Liver (tissue), 9 donors: ENCODE measurements around the gene DYRK3. TPM values are rescaled to one million over a fixed set of nuclear protein-coding genes. Genes with fewer than 3 reads are reported as not detected.

Source experiments
- DNase-seq: peaks from one replicate; pipeline ENCODE4 v3.0.0-alpha.2; 2017; ENCODE audit warnings: low spot score
- H3K27ac ChIP-seq, 2 donors: one replicate each; pipeline ENCODE4 v1.7.0; 2013; ENCODE audit warnings: inconsistent platforms in 2 of 2, low read length in 2 of 2, control low read depth in 1 of 2, low read depth in 1 of 2, mild to moderate bottlenecking in 1 of 2
- H3K27me3 ChIP-seq, 4 donors: one replicate each; pipeline versions ENCODE4 v1.6.1 to v1.7.0; 2013; ENCODE audit warnings: low read length in 3 of 4, inconsistent platforms in 1 of 4, mild to moderate bottlenecking in 1 of 4, moderate library complexity in 1 of 4; ENCODE audit not compliant: control insufficient read depth in 4 of 4, insufficient read depth in 4 of 4
- H3K36me3 ChIP-seq, 4 donors: one replicate each; pipeline versions ENCODE4 v1.6.1 to v1.7.0; 2013; ENCODE audit warnings: low read length in 3 of 4, mild to moderate bottlenecking in 3 of 4, low read depth in 1 of 4, moderate library complexity in 1 of 4; ENCODE audit not compliant: control insufficient read depth in 4 of 4, insufficient read depth in 3 of 4
- H3K4me1 ChIP-seq, 4 donors: one replicate each; pipeline versions ENCODE4 v1.6.1 to v1.7.0; 2013; ENCODE audit warnings: low read length in 3 of 4, mild to moderate bottlenecking in 3 of 4, moderate library complexity in 1 of 4; ENCODE audit not compliant: control insufficient read depth in 4 of 4, insufficient read depth in 4 of 4
- H3K4me3 ChIP-seq, 3 donors: one replicate each; pipeline versions ENCODE4 v1.6.1 to v1.7.0; 2013; ENCODE audit warnings: low read length in 3 of 3, control low read depth in 1 of 3, low read depth in 1 of 3, mild to moderate bottlenecking in 1 of 3
- H3K9ac ChIP-seq, 2 donors: one replicate each; pipeline ENCODE4 v1.7.0; 2013; ENCODE audit warnings: low read length in 2 of 2, mild to moderate bottlenecking in 2 of 2, moderate library complexity in 2 of 2, control low read depth in 1 of 2, low read depth in 1 of 2
- H3K9me3 ChIP-seq, 4 donors: one replicate each; pipeline versions ENCODE4 v1.6.1 to v1.7.0; 2013; ENCODE audit warnings: low read length in 3 of 4; ENCODE audit not compliant: control insufficient read depth in 4 of 4
- EGR1 ChIP-seq, 2 donors: IDR thresholded peaks; 2 replicates each; pipeline ENCODE4 v1.6.1; 2016 to 2018; ENCODE audit warnings: antibody characterized with exemption in 2 of 2, low read depth in 2 of 2
- FOXA2 ChIP-seq: IDR thresholded peaks from 2 replicates; pipeline ENCODE4 v1.6.1; 2016; ENCODE audit warnings: antibody characterized with exemption
- GABPA ChIP-seq, 2 donors: IDR thresholded peaks in 1 of 2; conservative IDR thresholded peaks in 1 of 2; 2 replicates each; pipeline ENCODE4 v1.6.1; 2016; ENCODE audit warnings: antibody characterized with exemption in 2 of 2, mild to moderate bottlenecking in 1 of 2, moderate library complexity in 1 of 2
- HNF4A ChIP-seq, 2 donors: conservative IDR thresholded peaks; 2 replicates each; pipeline ENCODE4 v1.6.1; 2016; ENCODE audit warnings: antibody characterized with exemption in 2 of 2, mild to moderate bottlenecking in 2 of 2
- HNF4G ChIP-seq: IDR thresholded peaks from 2 replicates; pipeline ENCODE4 v1.6.1; 2016; ENCODE audit warnings: antibody characterized with exemption
- JUND ChIP-seq, 2 donors: IDR thresholded peaks; 2 replicates each; pipeline ENCODE4 v1.6.1; 2016; ENCODE audit warnings: antibody characterized with exemption in 2 of 2
- NR2F2 ChIP-seq: IDR thresholded peaks from 2 replicates; pipeline ENCODE4 v1.6.1; 2016; ENCODE audit warnings: antibody characterized with exemption
- RAD21 ChIP-seq, 2 donors: IDR thresholded peaks; 2 replicates each; pipeline ENCODE4 v1.6.1; 2016; ENCODE audit warnings: antibody characterized with exemption in 2 of 2, mild to moderate bottlenecking in 2 of 2
- RXRA ChIP-seq, 2 donors: IDR thresholded peaks; 2 replicates each; pipeline ENCODE4 v1.6.1; 2017 to 2018; ENCODE audit warnings: antibody characterized with exemption in 2 of 2, mild to moderate bottlenecking in 1 of 2
- SP1 ChIP-seq: IDR thresholded peaks from 2 replicates; pipeline ENCODE4 v1.6.1; 2018; ENCODE audit warnings: antibody characterized with exemption, mild to moderate bottlenecking
- TAF1 ChIP-seq: conservative IDR thresholded peaks from 2 replicates; pipeline ENCODE4 v1.6.1; 2016; ENCODE audit warnings: antibody characterized with exemption, mild to moderate bottlenecking
- YY1 ChIP-seq: IDR thresholded peaks from 2 replicates; pipeline ENCODE4 v1.6.1; 2016; ENCODE audit warnings: antibody characterized with exemption, mild to moderate bottlenecking
- WGBS: extraction: QIAGEN DNeasy Blood & Tissue Kit; methylation state at CpG from one replicate; pipeline ENCODE4 v1.1.7; 2013; 5-methylcytosine and 5-hydroxymethylcytosine counted together
- polyA plus RNA-seq, 2 donors: library from polyadenylated mRNA; stranded (reverse) in 1 of 2; unstranded in 1 of 2; fragments of 200-250 nt in 1 of 2; fragments of >200 nt in 1 of 2; fragmentation: Nextera tagmentation in 1 of 2; extraction: Ambion mirVana in 1 of 2; gene quantifications; one replicate each; pipeline versions ENCODE4 v1.2.1 to v1.2.3, GENCODE V29; 2013 to 2015
- total RNA-seq, 2 donors: library from RNA; depleted of rRNA; stranded (reverse); fragments of >200 nt; gene quantifications; one replicate each; pipeline ENCODE4 v1.2.3, GENCODE V29; 2014
- TF ChIP-seq, protein P1 (sequence below): IDR thresholded peaks from 2 replicates; pipeline ENCODE4 v1.6.1; 2016; ENCODE audit warnings: antibody characterized with exemption
- TF ChIP-seq, protein P2 (sequence below): IDR thresholded peaks from 2 replicates; pipeline ENCODE4 v1.6.1; 2016; ENCODE audit warnings: antibody characterized with exemption, mild to moderate bottlenecking
- TF ChIP-seq, protein P3 (sequence below): IDR thresholded peaks from 2 replicates; pipeline ENCODE4 v1.6.1; 2016; ENCODE audit warnings: antibody characterized with exemption
- TF ChIP-seq, protein P4 (sequence below): IDR thresholded peaks from 2 replicates; pipeline ENCODE4 v1.6.1; 2016; ENCODE audit warnings: antibody characterized with exemption
- donor health status: healthy.
- donor health status: healthy.
- donor health status: healthy.
- donor health status: healthy.
- donor health status: healthy.

Gene DYRK3
- total and polyA plus RNA-seq, 4 donors = 1.5 to 41.8 (median 5.0) TPM

DNA sequence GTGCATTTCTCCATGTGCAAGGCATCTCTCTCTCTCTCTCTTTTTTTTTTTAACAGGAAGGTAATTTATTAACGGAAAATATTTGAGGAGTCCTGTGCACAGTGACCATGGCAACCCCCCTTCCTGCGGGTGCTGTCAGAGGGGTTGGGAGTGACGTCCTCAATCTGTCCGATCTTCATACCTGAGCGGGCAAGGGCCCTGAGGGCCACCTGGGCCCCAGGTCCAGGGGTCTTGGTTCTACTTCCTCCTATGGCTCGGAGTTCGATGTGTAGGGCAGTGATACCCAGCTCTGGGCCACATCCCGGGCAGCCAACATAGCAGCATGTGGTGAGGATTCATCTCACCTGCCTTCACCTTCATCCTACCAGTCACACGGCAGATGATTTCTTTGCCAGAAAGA lies 60.4 kb downstream of the DYRK3 start:
- H3K27ac ChIP-seq = no peak overlapping the region
- no peak overlapping the region for H3K9ac ChIP-seq
- TF ChIP-seq NR2F2 (no peak), HNF4A (conservative IDR thresholded peaks at IDR 0.05) (no peak), RAD21 (IDR thresholded peaks at IDR 0.05) (no peak), YY1 (no peak), EGR1 (IDR thresholded peaks at IDR 0.05; ENCODE audit: low read depth in 2 of 2) (no peak), HNF4G (no peak), RXRA (IDR thresholded peaks at IDR 0.05) (no peak), TAF1 (no peak), JUND (IDR thresholded peaks at IDR 0.05) (no peak), GABPA (IDR thresholded peaks at IDR 0.05 in 1 of 2, conservative IDR thresholded peaks at IDR 0.05 in 1 of 2) (no peak), FOXA2 (no peak), SP1 (no peak)
- TF ChIP-seq, protein P1, sequence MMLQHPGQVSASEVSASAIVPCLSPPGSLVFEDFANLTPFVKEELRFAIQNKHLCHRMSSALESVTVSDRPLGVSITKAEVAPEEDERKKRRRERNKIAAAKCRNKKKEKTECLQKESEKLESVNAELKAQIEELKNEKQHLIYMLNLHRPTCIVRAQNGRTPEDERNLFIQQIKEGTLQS = no peak
- TF ChIP-seq, protein P2, sequence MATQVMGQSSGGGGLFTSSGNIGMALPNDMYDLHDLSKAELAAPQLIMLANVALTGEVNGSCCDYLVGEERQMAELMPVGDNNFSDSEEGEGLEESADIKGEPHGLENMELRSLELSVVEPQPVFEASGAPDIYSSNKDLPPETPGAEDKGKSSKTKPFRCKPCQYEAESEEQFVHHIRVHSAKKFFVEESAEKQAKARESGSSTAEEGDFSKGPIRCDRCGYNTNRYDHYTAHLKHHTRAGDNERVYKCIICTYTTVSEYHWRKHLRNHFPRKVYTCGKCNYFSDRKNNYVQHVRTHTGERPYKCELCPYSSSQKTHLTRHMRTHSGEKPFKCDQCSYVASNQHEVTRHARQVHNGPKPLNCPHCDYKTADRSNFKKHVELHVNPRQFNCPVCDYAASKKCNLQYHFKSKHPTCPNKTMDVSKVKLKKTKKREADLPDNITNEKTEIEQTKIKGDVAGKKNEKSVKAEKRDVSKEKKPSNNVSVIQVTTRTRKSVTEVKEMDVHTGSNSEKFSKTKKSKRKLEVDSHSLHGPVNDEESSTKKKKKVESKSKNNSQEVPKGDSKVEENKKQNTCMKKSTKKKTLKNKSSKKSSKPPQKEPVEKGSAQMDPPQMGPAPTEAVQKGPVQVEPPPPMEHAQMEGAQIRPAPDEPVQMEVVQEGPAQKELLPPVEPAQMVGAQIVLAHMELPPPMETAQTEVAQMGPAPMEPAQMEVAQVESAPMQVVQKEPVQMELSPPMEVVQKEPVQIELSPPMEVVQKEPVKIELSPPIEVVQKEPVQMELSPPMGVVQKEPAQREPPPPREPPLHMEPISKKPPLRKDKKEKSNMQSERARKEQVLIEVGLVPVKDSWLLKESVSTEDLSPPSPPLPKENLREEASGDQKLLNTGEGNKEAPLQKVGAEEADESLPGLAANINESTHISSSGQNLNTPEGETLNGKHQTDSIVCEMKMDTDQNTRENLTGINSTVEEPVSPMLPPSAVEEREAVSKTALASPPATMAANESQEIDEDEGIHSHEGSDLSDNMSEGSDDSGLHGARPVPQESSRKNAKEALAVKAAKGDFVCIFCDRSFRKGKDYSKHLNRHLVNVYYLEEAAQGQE = no peak
- TF ChIP-seq, protein P3, sequence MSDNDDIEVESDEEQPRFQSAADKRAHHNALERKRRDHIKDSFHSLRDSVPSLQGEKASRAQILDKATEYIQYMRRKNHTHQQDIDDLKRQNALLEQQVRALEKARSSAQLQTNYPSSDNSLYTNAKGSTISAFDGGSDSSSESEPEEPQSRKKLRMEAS = no peak
- TF ChIP-seq, protein P4, sequence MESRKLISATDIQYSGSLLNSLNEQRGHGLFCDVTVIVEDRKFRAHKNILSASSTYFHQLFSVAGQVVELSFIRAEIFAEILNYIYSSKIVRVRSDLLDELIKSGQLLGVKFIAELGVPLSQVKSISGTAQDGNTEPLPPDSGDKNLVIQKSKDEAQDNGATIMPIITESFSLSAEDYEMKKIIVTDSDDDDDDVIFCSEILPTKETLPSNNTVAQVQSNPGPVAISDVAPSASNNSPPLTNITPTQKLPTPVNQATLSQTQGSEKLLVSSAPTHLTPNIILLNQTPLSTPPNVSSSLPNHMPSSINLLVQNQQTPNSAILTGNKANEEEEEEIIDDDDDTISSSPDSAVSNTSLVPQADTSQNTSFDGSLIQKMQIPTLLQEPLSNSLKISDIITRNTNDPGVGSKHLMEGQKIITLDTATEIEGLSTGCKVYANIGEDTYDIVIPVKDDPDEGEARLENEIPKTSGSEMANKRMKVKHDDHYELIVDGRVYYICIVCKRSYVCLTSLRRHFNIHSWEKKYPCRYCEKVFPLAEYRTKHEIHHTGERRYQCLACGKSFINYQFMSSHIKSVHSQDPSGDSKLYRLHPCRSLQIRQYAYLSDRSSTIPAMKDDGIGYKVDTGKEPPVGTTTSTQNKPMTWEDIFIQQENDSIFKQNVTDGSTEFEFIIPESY = no peak
- H3K4me1 ChIP-seq = peaks cover 45 to 78% (median 58%) of the 10 kb centered on the region in 4 donors
- H3K4me3 ChIP-seq = no peak overlapping the region
- WGBS = 92% methylated on average over 9 of the region's 9 CpGs
- no peaks in the 10 kb centered on the region for H3K27me3 ChIP-seq
- no peak for DNase-seq
- H3K9me3 ChIP-seq = no peaks in the 10 kb centered on the region
- peaks cover 0 to 3% (median 0%) of the 10 kb centered on the region in 4 donors for H3K36me3 ChIP-seq

DNA sequence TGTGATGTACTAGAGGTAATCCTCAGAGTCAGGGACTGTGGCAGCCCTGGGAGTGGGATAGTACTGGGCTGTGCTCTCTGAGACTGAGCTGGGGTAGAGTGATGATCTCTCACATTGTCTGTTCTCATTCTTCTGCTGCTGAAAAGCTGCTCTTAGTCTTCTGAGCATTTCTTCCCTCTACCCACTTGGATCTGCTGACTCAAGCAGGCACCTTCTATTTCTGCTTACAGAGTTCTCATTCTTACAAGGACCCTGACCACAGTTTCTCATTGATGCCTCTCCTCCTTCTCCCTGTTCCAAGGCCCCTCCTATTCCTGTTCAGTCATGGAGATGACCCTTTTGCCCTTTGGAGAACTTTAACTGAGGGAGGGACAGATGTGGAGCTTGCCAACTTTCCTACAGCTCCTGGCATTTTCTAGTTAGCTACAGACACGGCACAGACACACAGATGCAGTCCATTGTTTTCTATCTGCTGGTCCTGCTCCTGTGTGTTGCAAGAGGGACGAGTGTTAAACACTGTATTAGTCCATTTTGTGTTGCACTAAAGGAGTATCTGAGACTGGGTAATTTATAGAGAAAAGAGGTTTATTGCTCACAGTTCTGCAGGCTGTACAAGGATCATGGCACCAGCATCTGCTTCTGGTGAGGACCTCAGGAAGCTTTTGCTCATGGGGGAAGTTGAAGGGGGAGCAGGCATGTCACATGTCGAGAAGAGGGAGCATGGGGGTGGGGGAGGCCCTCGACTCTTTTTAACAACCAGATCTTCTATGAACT lies 61.7 kb downstream of the DYRK3 start:
- H3K9me3 ChIP-seq = no peaks in the 10 kb centered on the region
- H3K36me3 ChIP-seq = peaks cover 0 to 3% (median 0%) of the 10 kb centered on the region in 4 donors
- H3K9ac ChIP-seq = no peak overlapping the region
- H3K27me3 ChIP-seq = no peaks in the 10 kb centered on the region
- H3K4me3 ChIP-seq = no peak overlapping the region
- 50% methylated on average over 4 of the region's 4 CpGs for WGBS
- DNase-seq = no peak
- peak overlapping the region in 1 of 2 donors; percentile 27 for H3K27ac ChIP-seq
- peaks cover 36 to 70% (median 49%) of the 10 kb centered on the region in 4 donors for H3K4me1 ChIP-seq
- TF ChIP-seq, protein P1 = no peak
- peak; percentile 67 for TF ChIP-seq YY1
- TF ChIP-seq, protein P2 = peak; percentile 50
- TF ChIP-seq NR2F2 = peak; percentile 81
- peak in 1 of 2 donors; percentile 71 for TF ChIP-seq RXRA (IDR thresholded peaks at IDR 0.05)
- TF ChIP-seq RAD21 (IDR thresholded peaks at IDR 0.05) = peak; percentile 19 to 49
- TF ChIP-seq HNF4A (conservative IDR thresholded peaks at IDR 0.05) = peak; percentile 53 to 55
- no peak for TF ChIP-seq TAF1
